ENCODE measurements around the gene SEPSECS. TPM values are rescaled to one million over a fixed set of nuclear protein-coding genes. Genes with fewer than 3 reads are reported as not detected.

SEPSECS gene
- total RNA-seq, 1 donor = 8.3 TPM

DNA sequence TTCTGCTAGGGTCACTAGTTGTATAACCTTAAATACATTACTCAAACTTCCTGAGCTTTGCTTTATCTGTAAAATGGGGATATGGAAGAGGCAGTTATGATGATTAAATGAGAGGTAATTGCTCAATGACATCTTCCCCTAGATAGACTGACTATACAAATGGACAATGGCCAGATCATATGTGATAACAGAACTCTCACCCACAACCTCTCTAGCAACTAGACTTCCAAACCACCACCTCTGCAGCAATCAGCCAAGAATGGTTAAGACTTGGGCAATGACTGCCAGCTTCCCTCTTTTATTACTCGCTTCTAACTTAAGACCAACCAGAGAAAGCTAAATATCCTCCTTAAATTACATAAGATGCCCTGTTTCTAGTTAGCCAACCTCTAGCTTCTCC lies 2.9 kb upstream of the SEPSECS start:
- no peaks in the 10 kb centered on the region for H3K36me3 ChIP-seq (ENCODE audit: insufficient read depth, low read length)
- H3K27ac ChIP-seq (ENCODE audit: low read depth, low read length) = no peak overlapping the region
- no peaks in the 10 kb centered on the region for H4K20me1 ChIP-seq (ENCODE audit: insufficient read depth, low read length)
- no peak overlapping the region for H3K4me3 ChIP-seq (ENCODE audit: insufficient read depth, low read length)
- H3K79me2 ChIP-seq (ENCODE audit: insufficient read depth, low read length) = no peaks in the 10 kb centered on the region
- no peaks in the 10 kb centered on the region for H3K27me3 ChIP-seq (ENCODE audit: insufficient read depth, low read length)
- H3K9me3 ChIP-seq (ENCODE audit: low read depth, low read length) = no peaks in the 10 kb centered on the region
- no peak for DNase-seq (ENCODE audit: insufficient read length, low spot score, missing footprints)
- TF ChIP-seq, protein P1, sequence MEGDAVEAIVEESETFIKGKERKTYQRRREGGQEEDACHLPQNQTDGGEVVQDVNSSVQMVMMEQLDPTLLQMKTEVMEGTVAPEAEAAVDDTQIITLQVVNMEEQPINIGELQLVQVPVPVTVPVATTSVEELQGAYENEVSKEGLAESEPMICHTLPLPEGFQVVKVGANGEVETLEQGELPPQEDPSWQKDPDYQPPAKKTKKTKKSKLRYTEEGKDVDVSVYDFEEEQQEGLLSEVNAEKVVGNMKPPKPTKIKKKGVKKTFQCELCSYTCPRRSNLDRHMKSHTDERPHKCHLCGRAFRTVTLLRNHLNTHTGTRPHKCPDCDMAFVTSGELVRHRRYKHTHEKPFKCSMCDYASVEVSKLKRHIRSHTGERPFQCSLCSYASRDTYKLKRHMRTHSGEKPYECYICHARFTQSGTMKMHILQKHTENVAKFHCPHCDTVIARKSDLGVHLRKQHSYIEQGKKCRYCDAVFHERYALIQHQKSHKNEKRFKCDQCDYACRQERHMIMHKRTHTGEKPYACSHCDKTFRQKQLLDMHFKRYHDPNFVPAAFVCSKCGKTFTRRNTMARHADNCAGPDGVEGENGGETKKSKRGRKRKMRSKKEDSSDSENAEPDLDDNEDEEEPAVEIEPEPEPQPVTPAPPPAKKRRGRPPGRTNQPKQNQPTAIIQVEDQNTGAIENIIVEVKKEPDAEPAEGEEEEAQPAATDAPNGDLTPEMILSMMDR (IDR thresholded peaks at IDR 0.05; ENCODE audit: extremely low read depth, low read depth, low read length) = no peak
- H2AFZ ChIP-seq (ENCODE audit: low read length) = no peak overlapping the region
- no peak overlapping the region for H3K4me2 ChIP-seq (ENCODE audit: insufficient read depth, low read length)
- H3K4me1 ChIP-seq (ENCODE audit: insufficient read depth, low read length) = peaks cover 13% of the 10 kb centered on the region

DNA sequence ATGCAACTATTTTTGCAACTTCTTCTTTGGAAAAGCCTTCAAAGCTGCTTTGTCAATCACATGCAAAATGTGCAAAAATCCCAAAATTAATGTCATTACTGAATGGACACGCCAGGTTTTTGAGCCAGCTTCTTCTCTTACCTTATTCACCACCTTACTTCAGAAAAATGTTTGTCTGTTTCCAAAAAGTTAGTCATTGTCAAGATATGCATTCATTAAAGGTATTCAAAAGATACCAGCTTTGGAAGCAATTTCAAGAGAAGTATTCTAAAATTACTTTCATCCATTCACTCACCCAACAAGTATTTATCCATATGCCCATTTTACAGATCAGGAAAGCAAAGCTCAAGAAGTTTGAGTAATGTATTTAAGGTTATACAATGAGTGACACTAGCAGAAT lies 2.3 kb upstream of the SEPSECS start:
- Histone ChIP-seq H3K27ac (ENCODE audit: low read depth, low read length) (no peak overlapping the region), H3K79me2 (ENCODE audit: insufficient read depth, low read length) (no peaks in the 10 kb centered on the region), H3K36me3 (ENCODE audit: insufficient read depth, low read length) (no peaks in the 10 kb centered on the region), H3K4me1 (ENCODE audit: insufficient read depth, low read length) (peaks cover 13% of the 10 kb centered on the region), H2AFZ (ENCODE audit: low read length) (no peak overlapping the region), H4K20me1 (ENCODE audit: insufficient read depth, low read length) (no peaks in the 10 kb centered on the region), H3K27me3 (ENCODE audit: insufficient read depth, low read length) (no peaks in the 10 kb centered on the region), H3K4me2 (ENCODE audit: insufficient read depth, low read length) (peak overlapping the region; percentile 91), H3K4me3 (ENCODE audit: insufficient read depth, low read length) (no peak overlapping the region), H3K9me3 (ENCODE audit: low read depth, low read length) (no peaks in the 10 kb centered on the region)
- TF ChIP-seq, protein P1 (IDR thresholded peaks at IDR 0.05; ENCODE audit: extremely low read depth, low read depth, low read length) = no peak
- DNase-seq (ENCODE audit: insufficient read length, low spot score, missing footprints) = no peak

DNA sequence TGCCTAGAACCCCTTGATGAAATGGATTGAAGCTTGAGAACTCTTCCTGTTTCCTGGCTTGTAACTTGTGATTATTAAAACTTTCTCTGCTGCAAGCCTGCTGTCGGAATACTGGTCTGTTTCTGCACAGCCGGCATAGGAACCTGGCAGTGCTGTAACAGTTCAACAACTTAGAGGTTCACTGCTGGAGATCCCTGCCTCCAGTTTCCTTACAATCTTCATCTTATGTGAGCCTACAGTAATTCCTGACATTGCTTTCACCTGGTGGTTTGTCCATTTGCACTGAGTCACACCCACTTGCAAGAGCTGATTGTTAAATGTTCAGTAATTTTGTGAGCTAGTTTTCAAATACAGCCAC lies 1.3 kb upstream of the SEPSECS start:
- Histone ChIP-seq H2AFZ (ENCODE audit: low read length) (peak overlapping the region; percentile 94), H3K4me2 (ENCODE audit: insufficient read depth, low read length) (peak overlapping the region; percentile 91), H3K4me3 (ENCODE audit: insufficient read depth, low read length) (peak overlapping the region; percentile 83), H3K9me3 (ENCODE audit: low read depth, low read length) (no peaks in the 10 kb centered on the region), H3K79me2 (ENCODE audit: insufficient read depth, low read length) (no peaks in the 10 kb centered on the region), H3K27me3 (ENCODE audit: insufficient read depth, low read length) (no peaks in the 10 kb centered on the region), H4K20me1 (ENCODE audit: insufficient read depth, low read length) (no peaks in the 10 kb centered on the region), H3K36me3 (ENCODE audit: insufficient read depth, low read length) (no peaks in the 10 kb centered on the region), H3K27ac (ENCODE audit: low read depth, low read length) (peak overlapping the region; percentile 80), H3K4me1 (ENCODE audit: insufficient read depth, low read length) (peaks cover 13% of the 10 kb centered on the region)
- TF ChIP-seq, protein P1 (IDR thresholded peaks at IDR 0.05; ENCODE audit: extremely low read depth, low read depth, low read length) = no peak
- DNase-seq (ENCODE audit: insufficient read length, low spot score, missing footprints) = no peak

DNA sequence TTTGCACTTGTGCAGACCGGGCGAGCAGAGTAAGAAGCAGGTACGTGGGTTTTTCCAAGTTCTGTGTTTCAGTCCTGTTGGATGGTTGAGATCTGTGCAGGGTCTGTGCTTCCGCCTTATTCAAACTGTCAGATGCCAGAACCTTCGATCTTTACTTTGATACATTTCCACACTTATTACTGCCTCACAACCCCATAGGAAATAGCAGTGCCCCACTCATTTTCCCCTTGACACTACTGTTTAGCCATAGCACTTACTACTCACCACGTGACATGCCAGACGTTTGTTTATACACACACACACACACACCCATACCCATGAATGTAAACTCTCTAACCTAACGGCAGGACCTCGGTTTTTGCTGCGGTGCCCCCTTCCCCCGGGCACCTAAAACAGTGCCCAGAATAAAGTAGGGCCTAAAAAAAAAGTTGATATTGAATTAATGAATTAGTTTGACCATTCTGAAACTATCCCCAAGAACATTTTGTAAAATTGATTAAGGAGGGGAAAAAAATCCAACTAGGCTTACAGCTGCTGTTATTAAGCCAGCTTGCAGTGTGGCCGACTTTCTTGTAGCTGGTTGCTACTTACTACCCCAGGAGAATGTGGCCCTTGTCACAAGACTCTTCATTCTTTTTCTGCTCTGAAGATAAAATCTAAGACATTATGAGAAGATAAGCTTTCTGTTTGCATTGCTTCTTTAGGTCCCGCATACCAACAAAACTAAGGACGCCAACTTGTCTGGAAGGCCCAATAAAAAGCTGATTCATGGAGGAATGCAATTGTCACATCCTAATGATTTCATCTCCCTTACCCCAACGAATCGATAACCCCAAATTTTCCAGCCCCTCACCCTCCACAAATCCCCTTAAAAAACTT lies 704 bp upstream of the SEPSECS start:
- H3K27me3 ChIP-seq (ENCODE audit: insufficient read depth, low read length) = no peaks in the 10 kb centered on the region
- H3K4me3 ChIP-seq (ENCODE audit: insufficient read depth, low read length) = peak overlapping the region; percentile 83
- H3K79me2 ChIP-seq (ENCODE audit: insufficient read depth, low read length) = no peaks in the 10 kb centered on the region
- H3K36me3 ChIP-seq (ENCODE audit: insufficient read depth, low read length) = no peaks in the 10 kb centered on the region
- peak overlapping the region; percentile 80 for H3K27ac ChIP-seq (ENCODE audit: low read depth, low read length)
- DNase-seq (ENCODE audit: insufficient read length, low spot score, missing footprints) = no peak
- no peaks in the 10 kb centered on the region for H4K20me1 ChIP-seq (ENCODE audit: insufficient read depth, low read length)
- no peaks in the 10 kb centered on the region for H3K9me3 ChIP-seq (ENCODE audit: low read depth, low read length)
- H3K4me2 ChIP-seq (ENCODE audit: insufficient read depth, low read length) = peak overlapping the region; percentile 91
- TF ChIP-seq, protein P1 (IDR thresholded peaks at IDR 0.05; ENCODE audit: extremely low read depth, low read depth, low read length) = no peak
- peaks cover 13% of the 10 kb centered on the region for H3K4me1 ChIP-seq (ENCODE audit: insufficient read depth, low read length)
- peak overlapping the region; percentile 94 for H2AFZ ChIP-seq (ENCODE audit: low read length)

All from osteoblast (primary cell).